NCI-H2107 treated with DMSO at 0.1 percent for 48 hours (cell line): Measurements from ENCODE around the gene DHRS1.

Source experiments
- DNase-seq: peaks from one replicate; lab custom pipeline; 2025; ENCODE audit not compliant: unreplicated experiment; lab: John Stamatoyannopoulos, UW

Gene DHRS1

DNA sequence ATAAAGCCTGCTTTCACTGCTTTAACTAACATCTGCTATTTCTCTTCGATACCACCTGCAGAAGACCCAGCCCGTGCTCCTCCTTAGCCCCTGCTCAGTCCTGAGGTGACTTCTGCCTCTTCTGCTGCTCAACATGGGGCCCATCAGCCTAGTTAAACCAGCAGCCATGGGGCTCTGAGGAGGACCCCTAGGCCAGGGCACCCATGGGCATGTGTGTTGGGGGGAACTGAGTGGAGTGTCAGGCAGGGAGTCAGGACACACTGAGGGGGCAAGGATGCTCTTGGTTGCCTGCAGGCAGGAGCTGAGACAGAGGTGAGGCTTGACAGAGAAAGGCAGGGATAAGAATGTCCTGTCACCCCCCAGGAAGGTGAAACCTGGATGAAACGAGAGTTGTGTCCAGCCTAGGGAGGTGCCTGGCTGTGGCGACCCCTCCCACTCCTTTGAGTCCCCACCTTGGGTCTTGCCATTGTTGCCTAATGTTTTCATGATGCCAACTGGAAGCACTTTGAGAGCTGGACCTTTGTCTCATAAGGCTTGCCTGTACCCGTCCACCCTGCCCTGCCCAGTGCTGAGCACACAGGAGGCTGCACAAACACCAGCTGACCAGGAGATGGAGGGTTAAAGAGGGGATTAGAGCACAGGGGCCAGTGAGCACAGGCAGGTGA is 15.7 kb downstream of the DHRS1 start:
- DNase-seq = no peak

DNA sequence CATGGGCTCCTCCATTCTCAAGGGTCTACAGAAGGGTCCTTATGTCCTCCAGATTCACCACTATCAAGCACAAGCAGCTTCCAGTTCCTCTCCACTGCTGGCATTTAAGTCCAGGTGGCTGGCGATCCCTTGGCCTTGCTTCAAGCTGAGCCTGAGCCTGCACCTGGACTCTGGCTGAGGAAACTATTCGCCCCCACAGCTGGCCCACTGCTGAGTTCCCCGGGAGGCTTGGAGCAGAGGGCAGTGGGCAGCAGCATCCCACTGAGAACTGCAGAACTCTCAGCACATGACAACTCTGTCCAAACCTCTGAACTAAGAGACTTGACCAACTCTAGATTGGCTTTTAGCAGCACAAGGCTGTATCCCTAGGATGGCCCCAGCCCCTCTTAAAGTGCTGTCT is 16.8 kb downstream of the DHRS1 start:
- no peak for DNase-seq

DNA sequence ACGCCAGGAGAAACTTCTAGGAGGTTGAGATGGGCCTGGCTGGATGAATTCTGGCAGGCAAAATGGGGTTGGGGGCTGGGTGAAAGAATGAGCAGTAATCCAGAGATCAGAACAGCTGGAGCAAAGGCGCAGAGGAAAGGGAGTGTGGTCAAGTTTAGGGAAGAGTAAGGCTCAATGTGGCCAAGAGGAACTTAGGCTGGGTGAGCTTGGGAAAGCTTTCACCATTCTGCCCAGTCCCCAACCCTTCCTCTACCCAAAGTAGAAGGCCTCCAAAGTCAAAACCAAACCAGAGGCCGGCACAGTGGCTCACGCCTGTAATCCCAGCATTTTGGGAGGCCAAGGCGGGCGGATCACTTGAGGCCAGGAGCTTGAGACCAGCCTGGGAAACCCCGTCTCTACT is 17.9 kb downstream of the DHRS1 start:
- DNase-seq = no peak

DNA sequence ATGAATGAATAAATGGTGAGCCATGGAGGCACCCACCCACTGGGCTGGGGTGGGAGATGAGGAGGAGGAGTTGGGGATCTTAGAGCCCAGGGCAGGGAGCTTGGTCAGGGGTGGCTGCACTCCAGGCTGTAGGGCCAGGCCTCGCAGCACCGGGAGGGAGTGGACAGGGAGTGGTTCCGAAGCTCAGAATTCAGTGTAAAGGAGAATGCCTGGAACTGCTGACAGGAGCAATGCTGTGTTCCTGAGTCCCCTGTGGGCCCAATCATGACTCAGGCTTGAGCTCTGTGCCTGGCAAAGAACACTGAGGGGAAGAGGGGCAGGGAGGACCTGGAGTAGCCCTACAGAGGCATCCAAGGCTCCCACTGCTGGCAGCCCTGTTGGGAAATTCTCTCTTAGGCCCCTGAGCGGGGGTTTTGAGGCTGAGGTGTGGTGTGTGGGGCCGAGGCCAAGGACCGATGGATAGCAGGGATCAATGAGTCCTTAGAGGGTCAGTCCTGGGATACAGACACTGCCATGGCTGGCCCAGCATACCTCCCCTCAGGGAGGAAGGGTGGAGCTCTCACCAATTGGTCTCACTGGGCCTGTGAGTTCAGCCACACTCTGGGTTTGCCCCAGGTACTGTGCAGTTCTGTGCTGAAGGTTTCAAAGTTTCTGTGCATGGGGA is 18.7 kb downstream of the DHRS1 start:
- DNase-seq = no peak

DNA sequence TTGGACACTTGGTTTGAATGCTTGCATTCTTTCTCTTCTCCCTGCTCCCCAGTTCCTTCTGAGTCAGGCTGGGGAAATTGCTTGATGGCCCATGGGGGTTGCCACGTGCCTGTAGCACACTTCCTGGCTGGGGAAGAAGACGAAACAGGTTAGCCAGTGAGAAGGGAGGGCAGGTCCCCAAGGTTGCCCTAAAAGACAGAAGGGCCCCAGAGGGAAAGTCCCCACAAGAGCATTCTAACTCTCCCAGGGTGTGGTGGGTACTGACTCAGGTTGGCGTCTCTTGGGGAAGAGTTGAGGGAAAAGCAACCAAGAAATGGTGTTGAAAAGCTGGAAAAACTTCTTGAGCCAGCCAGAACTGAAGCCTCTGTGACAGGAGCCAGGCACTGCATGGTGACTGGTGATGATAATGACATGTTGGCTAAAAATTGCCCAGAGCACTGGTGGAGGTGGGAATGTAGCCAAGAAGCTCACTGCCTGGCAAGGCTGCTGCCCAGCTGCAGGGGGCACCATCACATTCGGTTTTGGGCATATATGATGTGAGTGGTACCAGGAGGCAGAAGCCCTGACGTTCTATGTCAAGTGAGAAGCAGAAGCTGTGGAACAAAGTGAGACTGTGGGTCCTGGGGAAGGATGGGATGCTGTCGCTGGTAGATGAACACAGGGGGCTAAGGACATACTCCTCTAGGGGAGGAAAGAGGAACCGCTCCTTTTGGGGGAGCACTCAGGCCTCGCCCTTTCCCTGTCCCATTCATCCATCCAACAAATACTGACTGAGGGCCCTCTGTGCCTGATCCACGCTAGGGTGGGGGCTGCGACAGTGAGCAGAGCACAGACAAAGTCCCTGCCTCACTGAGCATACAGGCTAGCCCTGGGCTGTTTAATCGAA is 20.0 kb downstream of the DHRS1 start:
- no peak for DNase-seq

DNA sequence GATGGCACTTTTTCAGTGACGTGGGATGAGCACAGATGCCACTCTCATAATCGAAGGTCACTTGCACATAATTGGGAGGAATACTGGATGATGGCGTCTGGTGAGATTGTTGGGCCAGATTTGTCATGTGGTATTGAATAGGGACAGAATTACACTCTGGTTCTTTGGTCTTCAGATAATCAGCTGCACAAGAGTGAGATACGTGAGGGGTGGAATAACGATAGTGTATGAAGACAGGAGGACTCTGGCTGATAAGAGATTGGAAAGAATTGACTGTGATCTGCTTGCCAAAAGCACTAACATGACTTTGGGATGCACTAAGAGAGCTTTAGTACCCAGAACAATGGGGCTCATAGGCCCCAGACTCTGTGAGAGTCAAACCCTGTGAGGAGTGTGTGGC is 21.2 kb downstream of the DHRS1 start:
- DNase-seq = no peak

DNA sequence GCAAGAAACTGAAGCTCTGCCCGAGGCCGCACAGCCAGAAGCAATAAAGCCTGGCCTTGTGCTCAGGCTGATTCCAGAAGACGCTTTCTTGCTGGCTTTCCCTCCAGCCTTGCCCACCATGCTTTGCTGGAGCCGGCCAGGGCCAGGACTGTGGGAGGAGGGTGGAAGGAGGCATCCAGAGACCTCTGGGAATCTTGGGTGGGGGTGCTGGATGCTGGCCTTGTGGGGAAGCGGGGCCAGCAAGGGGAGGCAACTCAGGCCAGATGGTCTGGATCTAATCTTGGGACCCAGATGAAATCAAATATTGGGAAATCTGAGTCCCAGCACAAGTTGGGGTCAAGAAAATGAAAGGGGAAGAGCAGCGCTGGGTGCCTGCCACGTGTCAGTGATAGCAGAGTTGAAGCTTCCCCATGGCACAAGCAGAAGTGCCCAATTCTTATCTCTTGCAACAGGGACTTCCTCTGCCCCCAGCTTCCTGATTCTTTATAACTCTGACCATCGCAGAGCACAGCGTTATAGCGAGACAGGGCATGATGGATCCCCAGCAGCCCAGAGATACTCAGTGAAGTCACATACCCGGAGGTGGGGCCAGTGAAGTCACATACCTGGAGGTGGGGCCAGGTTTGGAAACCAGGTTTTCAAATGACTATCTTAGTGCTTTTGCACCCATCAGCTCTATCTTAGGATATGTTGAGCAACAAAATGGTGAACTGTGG is 21.8 kb downstream of the DHRS1 start:
- no peak for DNase-seq

DNA sequence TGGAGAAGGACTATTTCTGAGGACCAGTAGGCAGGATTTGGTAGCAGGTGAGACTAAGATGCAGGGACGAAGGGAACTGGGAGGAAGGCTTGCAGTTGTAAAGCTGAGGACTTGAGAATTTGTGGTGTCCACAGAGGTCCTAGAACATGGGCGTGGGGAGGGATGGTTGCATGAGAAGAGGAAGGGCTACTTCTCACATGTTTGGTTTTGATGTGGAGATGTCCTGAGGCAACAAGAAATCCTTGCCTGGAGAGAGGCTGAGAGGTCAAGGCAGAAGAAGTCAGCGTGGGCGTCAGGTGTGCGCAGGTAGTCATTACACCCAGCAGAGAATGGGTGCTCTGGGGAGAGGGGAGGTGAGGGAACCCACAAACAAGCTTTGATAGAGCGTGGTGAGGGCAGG is 22.5 kb downstream of the DHRS1 start:
- DNase-seq = no peak

DNA sequence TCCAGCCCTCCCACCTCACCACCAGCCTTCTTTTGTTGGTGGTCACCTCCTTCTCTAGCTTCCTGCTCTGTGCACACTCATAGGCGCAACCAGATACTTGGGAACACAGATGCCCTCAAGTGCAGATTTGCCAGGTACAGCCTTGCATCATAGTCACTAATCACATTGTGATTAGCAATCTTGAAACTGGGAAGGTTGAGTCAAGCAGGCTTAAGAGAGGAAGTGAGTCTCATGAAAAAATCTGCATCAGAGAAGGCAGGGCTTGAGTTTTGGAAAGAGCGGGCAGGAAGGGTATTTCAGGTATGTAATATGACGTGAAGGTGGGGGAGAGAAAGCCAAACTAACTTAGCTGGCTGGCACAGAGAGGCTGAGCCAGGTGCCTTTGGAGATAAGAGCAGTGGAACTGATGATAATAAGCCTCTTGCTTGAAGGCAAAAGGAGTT is 25.5 kb downstream of the DHRS1 start:
- DNase-seq = no peak

DNA sequence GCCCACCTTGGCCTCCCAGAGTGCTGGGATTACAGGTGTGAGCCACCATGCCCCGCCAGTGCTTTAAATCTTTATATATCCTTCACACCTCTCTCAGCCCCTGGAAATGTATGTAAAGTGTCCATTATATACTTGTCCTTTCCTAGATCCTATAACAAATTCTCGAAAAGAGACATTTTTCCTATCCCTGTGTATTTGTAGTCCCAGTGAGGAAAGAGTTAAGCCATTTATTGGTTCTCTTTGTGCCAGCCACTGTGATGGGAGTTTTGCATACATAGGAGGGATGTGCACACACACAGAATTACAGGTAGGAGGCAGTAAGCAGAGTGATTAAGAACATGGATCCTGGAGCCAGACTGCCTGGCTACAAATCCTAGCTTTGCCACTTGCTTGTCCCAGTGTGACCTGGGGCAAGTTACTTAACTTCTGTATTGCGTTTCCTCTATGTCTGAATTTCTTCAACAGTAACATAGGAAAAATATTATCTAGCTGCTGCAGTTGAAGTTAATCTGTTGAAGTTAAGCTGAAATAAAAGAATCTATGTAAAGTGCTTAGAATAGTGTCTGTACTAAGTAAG is 26.1 kb downstream of the DHRS1 start:
- no peak for DNase-seq

DNA sequence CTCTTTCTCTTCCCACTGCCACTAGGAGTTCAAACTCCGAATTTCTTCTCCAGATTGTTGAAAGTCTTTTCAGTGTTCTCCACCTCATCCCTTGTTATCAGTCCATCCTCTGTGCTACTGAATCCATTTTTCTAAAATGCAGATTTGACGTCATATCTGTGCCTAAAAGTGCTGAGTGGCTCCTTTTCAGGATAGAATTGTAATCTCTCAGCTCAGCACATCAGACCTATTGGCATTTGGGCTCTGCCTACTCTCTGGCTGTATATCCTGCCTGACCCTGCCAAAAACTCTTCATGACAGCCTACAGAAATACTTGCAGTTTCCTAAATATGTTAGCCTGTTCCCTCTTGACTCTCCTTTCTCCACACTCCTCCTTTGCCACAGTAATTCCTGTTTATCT is 27.1 kb downstream of the DHRS1 start:
- DNase-seq = no peak

DNA sequence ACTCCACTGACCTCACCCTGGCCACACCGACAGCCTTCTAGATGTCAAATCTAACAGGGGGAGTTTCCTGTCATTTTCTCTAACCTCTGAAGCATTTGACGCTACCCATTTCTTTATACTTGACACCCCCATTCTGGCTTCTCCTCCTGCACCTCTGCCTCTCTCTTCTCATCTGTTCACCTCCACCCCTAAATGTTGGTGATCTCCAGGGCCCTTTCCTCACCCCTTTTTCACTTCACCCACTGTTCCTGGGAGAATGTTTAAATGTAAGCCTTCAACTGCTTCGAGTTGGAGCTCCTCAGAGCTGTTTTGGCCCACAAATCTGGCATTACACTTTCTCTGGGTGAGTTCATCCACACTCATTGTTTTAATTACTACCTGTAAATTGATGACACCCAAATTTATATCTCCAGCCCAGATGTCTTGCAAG is 27.7 kb downstream of the DHRS1 start:
- DNase-seq = no peak

DNA sequence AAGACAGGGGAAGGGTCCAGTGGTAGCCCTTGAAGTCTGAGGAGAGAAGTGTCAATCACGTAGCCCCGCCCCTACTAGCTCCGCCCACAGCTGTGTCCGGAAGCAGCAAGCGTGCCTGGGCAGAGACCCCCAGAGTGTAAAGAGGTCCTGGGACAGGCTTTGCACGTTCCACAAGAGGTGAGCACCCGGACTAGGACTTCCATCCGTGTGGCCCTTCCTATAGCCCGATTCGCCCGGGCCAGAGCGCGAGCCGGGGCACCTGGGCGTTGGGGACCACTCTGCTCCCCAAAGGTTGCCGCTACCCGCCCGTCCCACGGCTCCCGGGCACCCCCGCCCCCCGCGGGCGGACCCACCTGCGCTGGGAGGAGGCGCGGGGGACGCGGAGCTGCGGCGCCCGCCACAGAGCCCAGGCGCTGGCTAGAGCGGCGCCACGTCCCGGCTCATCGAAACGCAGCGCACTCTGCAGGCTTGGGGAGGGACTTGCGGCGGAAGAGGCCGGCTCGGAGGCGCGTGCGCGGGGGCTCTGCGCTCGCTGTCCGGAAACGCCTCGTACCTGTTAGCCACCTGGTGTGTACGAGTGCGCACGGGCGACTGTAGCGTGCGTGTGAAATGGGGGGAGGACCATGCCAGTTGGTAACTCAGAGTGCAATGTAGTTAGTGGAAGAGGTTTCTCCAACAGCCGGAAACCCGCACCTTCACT is 28.3 kb downstream of the DHRS1 start, which contains the start of gene RABGGTA:
Gene RABGGTA, minus strand, starts transcription at position 464 of the 700 bp plus-strand sequence. CDS start 482 bp downstream, outside the sequence.
- peak; percentile 93 for DNase-seq

DNA sequence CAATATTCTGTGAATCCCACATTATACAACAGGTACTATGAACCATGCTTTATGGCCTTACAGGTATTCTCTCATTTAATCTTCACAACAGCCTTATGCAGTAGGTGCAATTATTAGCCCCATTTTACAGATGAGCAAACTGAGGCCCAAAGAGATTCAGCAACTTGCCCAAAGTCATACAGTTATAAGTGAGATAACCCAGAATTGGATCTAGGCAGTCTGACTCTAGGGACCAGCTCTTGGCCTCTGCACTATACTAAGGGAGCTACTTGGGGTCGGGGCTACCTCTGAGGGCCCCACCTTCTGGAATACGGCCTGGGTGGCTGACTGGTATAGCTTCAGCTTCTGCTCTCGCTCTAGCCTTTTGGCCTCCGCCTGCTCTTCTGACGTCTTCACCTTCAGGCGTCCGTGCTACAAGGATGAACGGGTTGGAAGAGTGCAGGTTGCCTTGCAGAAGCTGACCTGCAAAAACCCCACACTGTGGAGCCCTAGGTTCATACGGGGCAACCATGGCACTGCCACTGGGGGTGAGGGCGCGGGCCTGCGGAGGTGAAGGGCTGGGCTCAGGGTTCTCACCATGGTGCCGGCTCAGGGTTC is 28.9 kb downstream of the DHRS1 start:
- no peak for DNase-seq

DNA sequence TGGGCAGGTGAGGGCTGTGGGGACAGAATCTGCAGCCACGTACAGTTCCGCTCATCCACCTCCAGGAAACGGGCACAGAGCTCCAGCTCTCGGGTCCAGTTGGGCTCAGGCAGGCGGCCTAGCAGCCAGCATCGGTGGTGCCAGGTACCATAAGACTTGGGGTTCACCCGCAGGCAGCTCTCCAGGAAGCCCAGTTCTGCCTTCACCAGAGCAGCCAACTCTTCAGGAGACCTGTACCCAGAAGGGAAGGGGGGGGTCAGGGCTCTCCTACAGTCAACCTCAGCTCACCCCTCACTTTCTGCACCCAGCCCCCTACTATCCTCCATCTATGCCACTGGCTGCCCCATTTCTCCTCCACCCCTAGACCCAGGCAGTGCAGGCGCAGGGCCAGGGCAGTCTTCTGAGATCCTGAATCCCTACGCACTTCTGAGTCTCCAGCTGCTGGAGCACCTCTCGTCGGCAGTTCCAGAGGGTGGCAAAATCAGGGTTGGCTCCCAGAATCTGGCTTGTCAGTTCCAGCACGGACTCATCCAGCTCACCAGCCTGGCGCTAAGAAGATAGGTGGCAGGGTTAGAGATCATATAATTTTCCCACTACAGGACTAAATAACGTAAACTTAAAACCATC is 29.6 kb downstream of the DHRS1 start:
- no peak for DNase-seq

DNA sequence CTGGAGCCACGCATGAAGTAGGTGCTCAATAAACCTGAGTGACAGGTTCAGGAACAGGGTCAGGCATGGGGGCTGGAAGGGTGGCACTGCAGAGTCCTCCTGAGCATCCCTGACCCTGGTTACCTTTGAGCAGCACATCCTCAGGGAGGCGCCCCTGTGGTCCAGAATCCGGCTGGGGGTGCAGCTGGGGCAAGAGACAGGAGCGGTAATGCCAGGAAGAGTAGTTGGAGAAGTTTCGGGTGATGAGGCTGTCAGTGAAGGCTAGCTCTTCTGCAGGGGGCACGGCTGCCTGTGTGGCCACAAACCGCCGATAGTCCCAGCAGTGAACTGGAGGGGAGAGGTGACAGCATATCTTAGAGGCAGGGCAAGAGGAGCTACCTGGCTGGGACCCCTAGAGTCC is 30.2 kb downstream of the DHRS1 start:
- DNase-seq = no peak

DNA sequence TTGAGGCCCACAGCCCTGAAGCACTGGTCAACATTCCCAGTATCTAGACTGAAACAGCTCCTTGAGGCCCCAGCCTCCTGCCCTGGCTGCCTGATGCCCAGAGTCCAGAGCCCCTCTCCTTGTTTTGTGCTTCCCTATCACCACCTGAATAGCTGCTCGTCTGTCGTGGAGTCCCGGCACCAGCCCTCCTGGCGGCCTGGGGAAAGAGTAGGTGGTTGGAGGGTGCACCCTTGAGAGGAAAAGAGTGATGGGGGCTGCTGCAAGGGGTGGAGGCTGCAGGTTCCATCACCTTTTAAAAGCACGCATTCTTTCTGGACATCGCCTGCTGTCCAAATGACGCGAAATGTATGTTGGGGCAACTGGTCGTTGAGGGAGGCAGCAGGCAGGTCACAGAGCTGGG is 31.4 kb downstream of the DHRS1 start:
- no peak for DNase-seq

DNA sequence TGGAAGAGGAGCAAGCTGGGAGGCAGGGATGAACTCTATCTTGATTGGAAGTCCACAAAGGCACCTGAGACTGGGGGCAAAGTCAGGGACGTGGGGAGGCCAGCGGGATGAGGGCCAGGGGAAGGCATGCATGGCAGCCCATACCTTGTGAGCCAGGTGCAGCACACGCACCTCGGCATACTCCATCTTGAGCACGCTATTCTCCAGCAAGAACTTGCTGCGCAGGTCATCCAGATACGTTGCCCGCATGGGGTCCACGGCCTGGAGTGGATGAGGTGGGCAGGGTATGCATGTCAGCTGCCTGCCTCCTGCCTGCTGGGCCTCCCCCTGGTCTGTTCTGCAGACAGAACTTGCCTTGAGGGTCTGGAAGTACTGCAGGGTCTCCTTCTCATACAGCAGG is 32.1 kb downstream of the DHRS1 start:
- no peak for DNase-seq
